ENCODE data around the gene MYH10.

DNA sequence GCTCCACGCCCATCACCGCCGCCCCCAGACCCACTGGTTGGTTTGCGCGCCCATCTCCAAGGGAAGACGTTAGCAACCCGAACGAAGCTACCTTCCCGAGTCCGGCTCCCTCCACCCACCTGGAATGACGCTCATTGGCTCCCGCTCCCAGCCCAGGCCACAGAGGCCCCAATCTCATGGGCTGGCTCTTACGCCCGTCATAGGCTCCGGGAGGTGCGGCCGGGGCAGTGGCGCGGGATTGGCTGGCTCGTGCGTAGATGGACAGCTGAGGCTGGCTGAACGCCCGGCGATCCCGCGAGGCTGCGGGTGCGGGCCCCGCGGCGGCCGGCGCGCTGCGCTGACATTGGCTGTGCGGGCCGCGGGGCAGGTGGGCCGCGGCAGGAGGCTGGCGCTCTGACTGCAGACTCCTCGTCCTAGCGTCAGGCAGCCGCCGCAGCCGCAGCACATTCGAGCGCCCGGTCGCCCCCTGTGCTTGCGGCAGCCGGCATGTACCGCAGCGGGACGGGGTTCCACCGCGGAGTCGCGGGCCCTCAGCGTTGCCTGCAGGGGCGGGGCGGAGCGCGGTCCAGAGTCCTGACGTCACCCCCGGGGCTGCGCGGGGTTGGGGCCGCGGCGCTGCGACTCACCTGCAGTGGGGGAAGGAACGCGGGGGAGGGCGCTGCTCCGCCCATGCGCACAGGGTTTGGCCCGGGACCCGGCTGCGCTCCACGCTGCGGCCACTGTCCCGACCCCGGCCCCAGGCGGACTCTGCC is 453 bp upstream of the MYH10 start:
- TF ChIP-seq, protein P1, sequence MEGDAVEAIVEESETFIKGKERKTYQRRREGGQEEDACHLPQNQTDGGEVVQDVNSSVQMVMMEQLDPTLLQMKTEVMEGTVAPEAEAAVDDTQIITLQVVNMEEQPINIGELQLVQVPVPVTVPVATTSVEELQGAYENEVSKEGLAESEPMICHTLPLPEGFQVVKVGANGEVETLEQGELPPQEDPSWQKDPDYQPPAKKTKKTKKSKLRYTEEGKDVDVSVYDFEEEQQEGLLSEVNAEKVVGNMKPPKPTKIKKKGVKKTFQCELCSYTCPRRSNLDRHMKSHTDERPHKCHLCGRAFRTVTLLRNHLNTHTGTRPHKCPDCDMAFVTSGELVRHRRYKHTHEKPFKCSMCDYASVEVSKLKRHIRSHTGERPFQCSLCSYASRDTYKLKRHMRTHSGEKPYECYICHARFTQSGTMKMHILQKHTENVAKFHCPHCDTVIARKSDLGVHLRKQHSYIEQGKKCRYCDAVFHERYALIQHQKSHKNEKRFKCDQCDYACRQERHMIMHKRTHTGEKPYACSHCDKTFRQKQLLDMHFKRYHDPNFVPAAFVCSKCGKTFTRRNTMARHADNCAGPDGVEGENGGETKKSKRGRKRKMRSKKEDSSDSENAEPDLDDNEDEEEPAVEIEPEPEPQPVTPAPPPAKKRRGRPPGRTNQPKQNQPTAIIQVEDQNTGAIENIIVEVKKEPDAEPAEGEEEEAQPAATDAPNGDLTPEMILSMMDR (IDR thresholded peaks at IDR 0.05) = peak in 3 of 7 experiments; percentile 13 to 31 (median 21)
- no peak for TF ChIP-seq EP300 (IDR thresholded peaks at IDR 0.05)

Measured in stomach (tissue), 4 donors.